MG63 (cell line): ENCODE data around the gene KCNAB2. TPM values are rescaled to one million over a fixed set of nuclear protein-coding genes. Genes with fewer than 3 reads are reported as not detected.

Experiments used
- DNase-seq: peaks from one replicate; pipeline ENCODE4 v3.0.0-alpha.2; 2020
- H3K27me3 ChIP-seq: fragments of 250-450 bp; sonication (Bioruptor Pico); 2 replicates; pipeline ENCODE4 v1.5.1; 2020; ENCODE audit warnings: mild to moderate bottlenecking, moderate library complexity
- H3K36me3 ChIP-seq: fragments of 250-450 bp; sonication (Bioruptor Pico); 2 replicates; pipeline ENCODE4 v1.5.1; 2020; ENCODE audit warnings: mild to moderate bottlenecking, moderate library complexity
- H3K4me3 ChIP-seq: fragments of 250-450 bp; sonication (Bioruptor Pico); 2 replicates; pipeline ENCODE4 v1.5.1; 2020; ENCODE audit warnings: mild to moderate bottlenecking, moderate library complexity
- H3K9me3 ChIP-seq: fragments of 250-450 bp; sonication (Bioruptor Pico); 2 replicates; pipeline ENCODE4 v1.5.1; 2020; ENCODE audit warnings: mild to moderate bottlenecking, moderate library complexity
- total RNA-seq: library from RNA; depleted of rRNA; stranded (reverse); fragments of >200 nt; shearing (Covaris generic); gene quantifications from 2 replicates; pipeline ENCODE4 v1.2.3, GENCODE V29; 2014; ENCODE audit warnings: low replicate concordance

The KCNAB2 gene
- total RNA-seq, 1 experiment from 2014 or later = 6.2 TPM

GRCh38 chr1:6117624-6118023 lies 71.9 kb downstream of the KCNAB2 start:
- no peaks in the 10 kb centered on the region for H3K27me3 ChIP-seq
- H3K9me3 ChIP-seq = peaks cover 12% of the 10 kb centered on the region

GRCh38 chr1:6118415-6118814 lies 72.7 kb downstream of the KCNAB2 start:
- no peak for DNase-seq
- H3K4me3 ChIP-seq = no peak overlapping the region
- no peaks in the 10 kb centered on the region for H3K27me3 ChIP-seq
- peaks cover 12% of the 10 kb centered on the region for H3K9me3 ChIP-seq
- no peaks in the 10 kb centered on the region for H3K36me3 ChIP-seq

More at GRCh38 chr1:6117624-6118023, 71.9 kb downstream of the KCNAB2 start:
- no peak for DNase-seq
- H3K36me3 ChIP-seq = no peaks in the 10 kb centered on the region
- no peak overlapping the region for H3K4me3 ChIP-seq

- DNase-seq = no peak
- H3K27me3 ChIP-seq = no peaks in the 10 kb centered on the region
- peaks cover 12% of the 10 kb centered on the region for H3K9me3 ChIP-seq
Observed at GRCh38 chr1:6121021-6121421, 75.3 kb downstream of the KCNAB2 start.

GRCh38 chr1:6121651-6122370 lies 76.1 kb downstream of the KCNAB2 start:
- Histone ChIP-seq H3K4me3 (no peak overlapping the region), H3K9me3 (peaks cover 8% of the 10 kb centered on the region; the same call in 1 of the 2 replicates), H3K27me3 (no peaks in the 10 kb centered on the region), H3K36me3 (no peaks in the 10 kb centered on the region)
- DNase-seq = no peak

More at GRCh38 chr1:6121021-6121421, 75.3 kb downstream of the KCNAB2 start:
- no peaks in the 10 kb centered on the region for H3K36me3 ChIP-seq
- no peak overlapping the region for H3K4me3 ChIP-seq

- no peak for DNase-seq
- Histone ChIP-seq H3K9me3 (no peaks in the 10 kb centered on the region), H3K27me3 (no peaks in the 10 kb centered on the region)
Observed at GRCh38 chr1:6123083-6123482, 77.4 kb downstream of the KCNAB2 start.

GRCh38 chr1:6123816-6124215 lies 78.1 kb downstream of the KCNAB2 start:
- Histone ChIP-seq H3K9me3 (no peaks in the 10 kb centered on the region), H3K36me3 (no peaks in the 10 kb centered on the region), H3K4me3 (no peak overlapping the region), H3K27me3 (no peaks in the 10 kb centered on the region)
- no peak for DNase-seq

More at GRCh38 chr1:6123083-6123482, 77.4 kb downstream of the KCNAB2 start:
- H3K4me3 ChIP-seq = no peak overlapping the region
- no peaks in the 10 kb centered on the region for H3K36me3 ChIP-seq

GRCh38 chr1:6124341-6124740 lies 78.7 kb downstream of the KCNAB2 start:
- no peaks in the 10 kb centered on the region for H3K9me3 ChIP-seq

GRCh38 chr1:6124746-6125365 lies 79.2 kb downstream of the KCNAB2 start:
- no peak overlapping the region for H3K4me3 ChIP-seq
- no peaks in the 10 kb centered on the region for H3K9me3 ChIP-seq
- H3K27me3 ChIP-seq = no peaks in the 10 kb centered on the region
- no peaks in the 10 kb centered on the region for H3K36me3 ChIP-seq
- DNase-seq = no peak

More at GRCh38 chr1:6124341-6124740, 78.7 kb downstream of the KCNAB2 start:
- DNase-seq = no peak
- Histone ChIP-seq H3K27me3 (no peaks in the 10 kb centered on the region), H3K4me3 (no peak overlapping the region), H3K36me3 (no peaks in the 10 kb centered on the region)

- Histone ChIP-seq H3K27me3 (no peaks in the 10 kb centered on the region), H3K9me3 (no peaks in the 10 kb centered on the region), H3K36me3 (no peaks in the 10 kb centered on the region), H3K4me3 (no peak overlapping the region)
- DNase-seq = no peak
Observed at GRCh38 chr1:6125366-6125765, 79.7 kb downstream of the KCNAB2 start.

GRCh38 chr1:6126028-6126427 lies 80.3 kb downstream of the KCNAB2 start:
- Histone ChIP-seq H3K4me3 (no peak overlapping the region), H3K27me3 (no peaks in the 10 kb centered on the region), H3K36me3 (no peaks in the 10 kb centered on the region), H3K9me3 (no peaks in the 10 kb centered on the region)
- no peak for DNase-seq

GRCh38 chr1:6126521-6127067 lies 80.9 kb downstream of the KCNAB2 start:
- Histone ChIP-seq H3K27me3 (no peaks in the 10 kb centered on the region), H3K9me3 (no peaks in the 10 kb centered on the region), H3K4me3 (no peak overlapping the region), H3K36me3 (no peaks in the 10 kb centered on the region)
- no peak for DNase-seq

- no peak for DNase-seq
- peaks cover 3% of the 10 kb centered on the region; the same call in 1 of the 2 replicates for H3K9me3 ChIP-seq
- no peaks in the 10 kb centered on the region for H3K36me3 ChIP-seq
- no peaks in the 10 kb centered on the region for H3K27me3 ChIP-seq
- H3K4me3 ChIP-seq = no peak overlapping the region
Observed at GRCh38 chr1:6127587-6128163, 82.0 kb downstream of the KCNAB2 start.

- Histone ChIP-seq H3K4me3 (no peak overlapping the region), H3K36me3 (no peaks in the 10 kb centered on the region), H3K9me3 (peaks cover 3% of the 10 kb centered on the region; the same call in 1 of the 2 replicates), H3K27me3 (no peaks in the 10 kb centered on the region)
- DNase-seq = no peak
Observed at GRCh38 chr1:6128276-6129081, 82.8 kb downstream of the KCNAB2 start.

GRCh38 chr1:6129313-6129712 lies 83.6 kb downstream of the KCNAB2 start:
- Histone ChIP-seq H3K9me3 (peaks cover 3% of the 10 kb centered on the region; the same call in 1 of the 2 replicates), H3K36me3 (no peaks in the 10 kb centered on the region), H3K27me3 (no peaks in the 10 kb centered on the region), H3K4me3 (no peak overlapping the region)
- no peak for DNase-seq

GRCh38 chr1:6130036-6130435 lies 84.3 kb downstream of the KCNAB2 start:
- no peak for DNase-seq
- Histone ChIP-seq H3K27me3 (no peaks in the 10 kb centered on the region), H3K4me3 (no peak overlapping the region), H3K9me3 (peaks cover 3% of the 10 kb centered on the region; the same call in 1 of the 2 replicates), H3K36me3 (no peaks in the 10 kb centered on the region)

GRCh38 chr1:6130596-6130995 lies 84.9 kb downstream of the KCNAB2 start:
- Histone ChIP-seq H3K27me3 (no peaks in the 10 kb centered on the region), H3K36me3 (no peaks in the 10 kb centered on the region), H3K9me3 (peaks cover 3% of the 10 kb centered on the region; the same call in 1 of the 2 replicates), H3K4me3 (no peak overlapping the region)
- no peak for DNase-seq
